Osteoblast (primary cell): ENCODE data around the gene LRRFIP2. TPM values are rescaled to one million over a fixed set of nuclear protein-coding genes. Genes with fewer than 3 reads are reported as not detected.

Experiments used
- DNase-seq: peaks from one replicate; pipeline ENCODE4 v3.0.0; 2011; ENCODE audit warnings: low spot score, mixed read lengths; ENCODE audit not compliant: insufficient read length; ENCODE audit errors: missing footprints
- H2AFZ ChIP-seq: 2 replicates; pipeline ENCODE4 v1.6.0; 2011; ENCODE audit warnings: mild to moderate bottlenecking, low read length
- H3K27ac ChIP-seq: 2 replicates; pipeline ENCODE4 v1.5.1; 2011; ENCODE audit warnings: mild to moderate bottlenecking, low read depth, low read length, moderate library complexity
- H3K27me3 ChIP-seq: 2 replicates; pipeline ENCODE4 v1.6.0; 2012; ENCODE audit warnings: mild to moderate bottlenecking, control low read depth, inconsistent platforms, low read length, moderate library complexity; ENCODE audit not compliant: insufficient read depth
- H3K36me3 ChIP-seq: 2 replicates; pipeline ENCODE4 v1.5.1; 2011; ENCODE audit warnings: mild to moderate bottlenecking, low read length, control low read depth, moderate library complexity; ENCODE audit not compliant: insufficient read depth
- H3K4me1 ChIP-seq: 2 replicates; pipeline ENCODE4 v1.5.1; 2011; ENCODE audit warnings: mild to moderate bottlenecking, low read length, control low read depth, moderate library complexity; ENCODE audit not compliant: insufficient read depth
- H3K4me2 ChIP-seq: 2 replicates; pipeline ENCODE4 v1.6.0; 2011; ENCODE audit warnings: mild to moderate bottlenecking, low read length; ENCODE audit not compliant: insufficient read depth
- H3K4me3 ChIP-seq: fragments of 200-600 bp; sonication (generic); 3 replicates; pipeline ENCODE4 v1.5.1; 2012; ENCODE audit warnings: mild to moderate bottlenecking, low read length, inconsistent platforms; ENCODE audit not compliant: insufficient read depth
- H3K79me2 ChIP-seq: 2 replicates; pipeline ENCODE4 v1.6.0; 2012; ENCODE audit warnings: mild to moderate bottlenecking, low read length, control low read depth, inconsistent platforms; ENCODE audit not compliant: insufficient read depth
- H3K9me3 ChIP-seq: 2 replicates; pipeline ENCODE4 v1.5.1; 2011; ENCODE audit warnings: low read depth, low read length, control low read depth
- H4K20me1 ChIP-seq: 2 replicates; pipeline ENCODE4 v1.6.0; 2012; ENCODE audit warnings: mild to moderate bottlenecking, low read length, control low read depth; ENCODE audit not compliant: insufficient read depth
- CTCF ChIP-seq: IDR thresholded peaks from 2 replicates; pipeline ENCODE4 v1.5.1; 2011; ENCODE audit warnings: mild to moderate bottlenecking, low read depth, low read length, moderate library complexity; ENCODE audit errors: extremely low read depth
- total RNA-seq: library from RNA; depleted of rRNA; stranded (reverse); fragments of >200 nt; gene quantifications from 2 replicates; pipeline ENCODE4 v1.2.3, GENCODE V29; 2012

The LRRFIP2 gene
- total RNA-seq, 1 donor = 71.3 TPM

DNA sequence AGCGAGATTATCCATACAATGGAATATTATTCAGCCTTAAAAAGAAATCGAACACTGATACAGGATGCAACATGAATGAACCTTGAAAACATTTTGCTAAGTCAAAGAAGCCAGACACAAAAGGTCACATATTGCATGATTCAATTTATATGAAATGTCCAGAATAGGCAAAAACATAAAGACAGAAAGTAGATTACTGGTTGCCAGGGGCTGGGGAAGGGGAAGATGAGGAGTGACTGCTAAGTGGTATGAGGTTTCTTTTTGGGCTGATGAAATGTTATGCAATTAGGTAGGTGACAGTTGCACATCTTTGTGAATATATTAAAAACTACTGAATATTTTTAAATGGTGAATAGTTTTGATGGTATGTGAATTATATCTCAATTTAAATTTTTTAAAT lies 38.3 kb downstream of the LRRFIP2 start:
- Histone ChIP-seq H2AFZ (no peak overlapping the region), H3K36me3 (no peaks in the 10 kb centered on the region), H3K9me3 (no peaks in the 10 kb centered on the region), H3K27me3 (no peaks in the 10 kb centered on the region), H3K4me2 (no peak overlapping the region), H3K4me3 (no peak overlapping the region), H3K4me1 (peaks cover 12% of the 10 kb centered on the region), H3K27ac (no peak overlapping the region), H3K79me2 (peaks cover 85% of the 10 kb centered on the region), H4K20me1 (peaks cover 3% of the 10 kb centered on the region)
- no peak for TF ChIP-seq CTCF
- DNase-seq = no peak

GRCh38 chr3:37135561-37135960 lies 38.8 kb downstream of the LRRFIP2 start:
- Histone ChIP-seq H4K20me1 (peaks cover 3% of the 10 kb centered on the region), H3K4me2 (no peak overlapping the region), H3K79me2 (peaks cover 85% of the 10 kb centered on the region), H3K27me3 (no peaks in the 10 kb centered on the region), H3K9me3 (no peaks in the 10 kb centered on the region), H3K4me3 (no peak overlapping the region), H3K36me3 (no peaks in the 10 kb centered on the region), H3K4me1 (peaks cover 12% of the 10 kb centered on the region), H2AFZ (no peak overlapping the region), H3K27ac (no peak overlapping the region)
- no peak for DNase-seq
- no peak for TF ChIP-seq CTCF

DNA sequence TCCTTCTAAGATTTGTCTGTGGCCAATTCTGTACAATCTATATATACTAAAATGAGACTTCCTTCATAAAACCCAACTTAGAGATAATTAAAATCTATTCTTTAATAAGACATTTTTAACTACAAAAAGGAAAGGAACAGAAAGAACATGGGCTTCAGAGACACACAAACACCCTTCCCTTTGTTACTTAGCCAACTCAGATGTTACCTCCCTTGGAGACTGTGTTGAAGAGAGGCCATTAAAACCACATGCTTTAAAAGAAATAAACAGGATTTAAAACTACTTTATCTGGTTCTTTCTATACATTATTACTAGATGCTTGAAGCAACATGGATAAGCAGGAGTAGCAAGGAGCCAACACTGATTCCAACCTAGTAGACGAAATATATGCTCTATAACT lies 42.0 kb downstream of the LRRFIP2 start:
- H3K4me1 ChIP-seq = peaks cover 7% of the 10 kb centered on the region
- no peak overlapping the region for H3K4me2 ChIP-seq
- DNase-seq = no peak
- TF ChIP-seq CTCF = no peak
- H3K27me3 ChIP-seq = no peaks in the 10 kb centered on the region
- H2AFZ ChIP-seq = no peak overlapping the region
- peaks cover 6% of the 10 kb centered on the region for H4K20me1 ChIP-seq
- no peak overlapping the region for H3K27ac ChIP-seq
- H3K79me2 ChIP-seq = peaks cover 77% of the 10 kb centered on the region
- H3K9me3 ChIP-seq = no peaks in the 10 kb centered on the region
- H3K36me3 ChIP-seq = peaks cover 4% of the 10 kb centered on the region
- H3K4me3 ChIP-seq = no peak overlapping the region

DNA sequence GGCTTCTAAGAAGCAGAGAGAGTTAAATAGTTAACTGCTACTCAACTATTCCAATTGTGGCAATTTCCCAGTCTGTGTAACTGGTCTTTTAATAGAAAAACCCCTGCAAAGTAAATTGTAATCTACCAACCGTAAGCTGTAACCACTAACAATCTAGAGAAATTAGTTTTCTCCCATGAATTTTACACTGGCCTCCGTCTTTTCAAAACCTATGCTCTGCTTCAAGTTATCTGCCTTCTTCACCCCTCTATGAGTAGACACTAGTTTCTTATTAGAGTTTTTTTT lies 42.6 kb downstream of the LRRFIP2 start:
- peaks cover 73% of the 10 kb centered on the region for H3K79me2 ChIP-seq
- peaks cover 7% of the 10 kb centered on the region for H3K4me1 ChIP-seq
- no peak overlapping the region for H3K27ac ChIP-seq
- H4K20me1 ChIP-seq = peaks cover 6% of the 10 kb centered on the region
- peaks cover 7% of the 10 kb centered on the region for H3K36me3 ChIP-seq
- H3K9me3 ChIP-seq = no peaks in the 10 kb centered on the region
- no peak overlapping the region for H3K4me2 ChIP-seq
- no peak overlapping the region for H3K4me3 ChIP-seq
- no peak overlapping the region for H2AFZ ChIP-seq
- H3K27me3 ChIP-seq = no peaks in the 10 kb centered on the region
- no peak for DNase-seq
- TF ChIP-seq CTCF = no peak
